DMS53 treated with DMSO at 0.1 percent for 48 hours (cell line): Measurements from ENCODE around the gene ARIH2.

ENCODE experiments used
- DNase-seq: peaks from one replicate; lab custom pipeline; 2025; ENCODE audit not compliant: unreplicated experiment; lab: John Stamatoyannopoulos, UW

ARIH2 gene

GRCh38 chr3:49017971-49018706 is 99.5 kb downstream of the ARIH2 start, which contains the start of gene DALRD3:
Gene DALRD3 (minus strand): TSS chr3:49018580. CDS start chr3:49018564, 16 bp downstream.
- no peak for DNase-seq

- DNase-seq: no peak
Measured at GRCh38 chr3:49018707-49019006, 100.0 kb downstream of the ARIH2 start.

GRCh38 chr3:49019941-49020329 is 101.3 kb downstream of the ARIH2 start:
- no peak for DNase-seq

GRCh38 chr3:49020330-49021212 is 101.9 kb downstream of the ARIH2 start:
- DNase-seq: no peak

GRCh38 chr3:49021213-49021812 is 102.7 kb downstream of the ARIH2 start:
- DNase-seq: peak; percentile 65

- DNase-seq: peak; percentile 44
Measured at GRCh38 chr3:49021813-49022687, 103.4 kb downstream of the ARIH2 start, which contains the start of gene NDUFAF3. Gene NDUFAF3 (plus strand): TSS chr3:49022121. CDS start chr3:49022145, 24 bp downstream.

- DNase-seq: no peak
Measured at GRCh38 chr3:49022688-49023171, 104.1 kb downstream of the ARIH2 start.

- DNase-seq: no peak
Measured at GRCh38 chr3:49023775-49024174, 105.1 kb downstream of the ARIH2 start.

- no peak for DNase-seq
Measured at GRCh38 chr3:49024449-49024848, 105.8 kb downstream of the ARIH2 start.

GRCh38 chr3:49025005-49025792 is 106.6 kb downstream of the ARIH2 start:
- DNase-seq: no peak

GRCh38 chr3:49025793-49026520 is 107.3 kb downstream of the ARIH2 start:
- DNase-seq: no peak

- no peak for DNase-seq
Measured at GRCh38 chr3:49026536-49026935, 107.9 kb downstream of the ARIH2 start.

GRCh38 chr3:49027634-49028033 is 109.0 kb downstream of the ARIH2 start:
- no peak for DNase-seq

- DNase-seq: no peak
Measured at GRCh38 chr3:49028298-49028672, 109.6 kb downstream of the ARIH2 start.

GRCh38 chr3:49028673-49029562 is 110.3 kb downstream of the ARIH2 start, which contains the start of gene IMPDH2:
Gene IMPDH2 (minus strand): TSS chr3:49029398. CDS start chr3:49029350, 48 bp downstream.
- DNase-seq: peak; percentile 18

- DNase-seq: no peak
Measured at GRCh38 chr3:49029563-49029884, 110.9 kb downstream of the ARIH2 start.

- no peak for DNase-seq
Measured at GRCh38 chr3:49030321-49030720, 111.7 kb downstream of the ARIH2 start.

GRCh38 chr3:49032646-49033304 is 114.1 kb downstream of the ARIH2 start:
- DNase-seq: no peak
